Bone marrow (tissue), 2 donors: ENCODE data around the gene IQCH.

ENCODE experiments used
- DNase-seq, 2 donors: peaks; one replicate each; lab custom pipeline; 2025; lab: John Stamatoyannopoulos, UW

The IQCH gene

DNA sequence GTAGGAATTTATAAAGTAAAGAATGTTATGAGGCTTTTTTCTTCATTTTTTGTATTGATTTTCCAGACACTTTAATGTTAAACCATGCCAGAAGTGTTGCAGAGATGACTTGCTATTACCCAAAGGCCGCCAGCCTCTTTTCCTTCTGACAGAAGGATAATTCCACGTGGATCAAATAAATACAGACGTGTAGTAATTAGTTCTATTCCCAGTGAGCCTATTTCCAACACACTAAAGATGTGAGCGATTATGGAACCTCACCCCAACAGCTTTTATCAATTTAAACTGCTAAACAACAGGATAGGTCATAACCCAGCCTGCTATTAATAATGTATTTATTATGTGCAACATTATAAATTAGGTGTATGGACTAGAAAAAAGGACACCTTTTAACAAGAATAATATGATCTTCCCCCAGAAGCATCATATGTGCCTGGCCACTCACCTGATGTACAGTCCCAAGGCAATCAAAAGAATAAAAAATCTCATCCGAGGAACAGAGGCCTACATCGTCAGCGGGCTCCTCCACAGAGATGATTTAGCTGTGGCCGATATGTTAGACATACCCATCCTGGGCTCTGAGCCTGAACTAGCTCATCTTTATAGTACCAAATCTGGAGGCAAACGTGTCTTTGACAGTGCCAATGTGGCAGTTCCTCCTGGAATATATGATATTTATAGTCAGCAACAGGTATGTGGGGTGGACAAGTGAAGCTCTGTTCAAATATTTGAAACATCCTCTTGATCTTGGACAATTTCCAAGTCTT is 140.5 kb downstream of the IQCH start:
- DNase-seq = no peak

GRCh38 chr15:67396114-67396513 is 141.5 kb downstream of the IQCH start:
- DNase-seq = no peak

GRCh38 chr15:67397139-67397538 is 142.6 kb downstream of the IQCH start:
- DNase-seq = no peak

- DNase-seq = no peak
Measured at GRCh38 chr15:67399925-67400324, 145.3 kb downstream of the IQCH start.

- no peak for DNase-seq
Measured at GRCh38 chr15:67400890-67401289, 146.3 kb downstream of the IQCH start.

DNA sequence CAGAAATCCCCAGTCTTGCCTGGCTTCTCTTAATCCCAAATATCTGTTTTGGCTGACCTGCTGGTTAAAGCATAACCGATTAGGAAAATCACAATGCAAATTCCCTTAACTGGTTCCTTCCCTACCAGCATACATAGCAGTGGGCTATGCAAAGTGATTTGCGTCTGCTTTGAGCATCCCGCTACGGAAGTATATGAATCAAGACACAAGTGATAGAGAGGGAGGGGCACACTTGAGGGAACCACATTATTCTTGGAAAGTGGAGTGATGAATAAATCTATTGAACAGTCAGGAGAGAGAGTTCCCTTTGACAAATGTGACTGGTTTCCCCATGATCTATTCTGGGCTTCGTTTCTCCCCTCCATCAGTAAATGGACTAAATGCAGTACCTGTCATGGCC is 146.8 kb downstream of the IQCH start:
- DNase-seq = no peak

GRCh38 chr15:67403428-67404154 is 149.0 kb downstream of the IQCH start:
- DNase-seq = no peak

DNA sequence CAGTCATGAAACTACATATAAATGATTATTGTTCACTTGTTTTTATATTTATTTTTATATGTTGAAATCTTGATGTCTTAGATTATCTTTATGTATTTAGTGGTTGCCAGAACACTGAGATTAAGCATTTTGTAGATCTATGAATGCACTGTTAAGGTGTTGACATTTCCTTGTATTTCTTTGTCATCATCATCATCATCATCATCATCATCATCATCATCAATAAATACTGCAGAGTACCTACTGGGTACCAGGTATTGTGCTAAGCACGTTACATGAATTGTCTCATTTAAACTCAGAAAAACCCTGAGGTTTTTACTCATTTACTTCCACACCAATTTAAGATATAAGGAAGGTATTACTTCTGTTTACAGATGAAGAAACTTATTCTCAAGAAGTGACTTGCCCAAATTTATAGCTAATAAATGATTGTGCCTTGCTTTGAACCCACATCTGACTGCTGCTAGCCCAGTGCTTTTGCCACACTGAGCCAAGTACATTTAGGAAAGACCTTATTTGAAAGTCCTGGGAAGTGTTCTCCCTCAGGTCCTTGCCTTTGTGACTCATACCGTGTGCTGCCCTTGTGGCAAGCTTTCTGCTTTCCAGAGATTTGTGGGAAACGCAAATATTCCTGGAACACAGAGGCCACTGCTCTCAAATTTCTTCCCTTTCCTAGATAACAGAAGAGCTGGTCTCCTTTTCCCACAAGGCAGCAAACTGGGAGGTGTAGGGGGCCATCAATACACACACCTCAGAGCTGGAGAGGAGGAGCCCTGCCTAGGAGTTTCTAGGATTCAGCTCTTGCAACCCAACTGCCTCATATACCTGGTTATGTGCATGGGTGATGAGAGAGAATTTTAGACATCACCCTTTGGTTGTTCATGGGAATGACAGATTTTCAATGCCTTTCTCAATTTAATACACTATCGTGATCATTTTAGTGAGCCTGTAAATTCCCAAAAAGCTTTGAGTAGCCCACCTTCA is 150.9 kb downstream of the IQCH start:
- no peak for DNase-seq

DNA sequence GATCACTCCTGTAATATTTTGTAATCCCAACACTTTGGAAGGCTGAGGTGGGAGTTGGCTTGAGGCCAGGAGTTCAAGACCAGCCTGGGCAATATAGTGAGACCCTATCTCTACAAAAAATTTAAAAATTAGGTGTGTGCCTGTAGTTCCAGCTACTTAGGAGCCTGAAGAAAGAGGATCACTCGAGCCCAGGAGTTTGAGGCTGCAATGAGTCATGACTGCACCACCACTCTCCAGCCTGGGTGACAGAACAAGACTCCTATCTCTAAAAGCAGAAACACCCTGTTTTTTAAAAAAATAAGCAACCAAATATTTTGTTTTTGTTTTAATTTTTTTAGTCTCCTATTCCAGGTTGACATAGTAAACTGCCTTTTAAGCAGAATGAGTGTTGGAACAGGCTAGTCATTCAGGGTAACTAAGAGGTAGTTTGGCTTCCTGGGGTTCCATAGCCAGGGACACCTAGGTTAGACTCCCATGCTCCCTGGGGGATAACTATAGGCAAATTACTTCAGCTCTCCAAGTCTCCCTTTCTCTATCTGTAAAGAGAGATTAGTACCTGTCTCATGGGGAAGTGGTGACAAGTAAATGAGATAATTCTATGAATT is 151.8 kb downstream of the IQCH start:
- no peak for DNase-seq

GRCh38 chr15:67407786-67408185 is 153.2 kb downstream of the IQCH start:
- DNase-seq = no peak

DNA sequence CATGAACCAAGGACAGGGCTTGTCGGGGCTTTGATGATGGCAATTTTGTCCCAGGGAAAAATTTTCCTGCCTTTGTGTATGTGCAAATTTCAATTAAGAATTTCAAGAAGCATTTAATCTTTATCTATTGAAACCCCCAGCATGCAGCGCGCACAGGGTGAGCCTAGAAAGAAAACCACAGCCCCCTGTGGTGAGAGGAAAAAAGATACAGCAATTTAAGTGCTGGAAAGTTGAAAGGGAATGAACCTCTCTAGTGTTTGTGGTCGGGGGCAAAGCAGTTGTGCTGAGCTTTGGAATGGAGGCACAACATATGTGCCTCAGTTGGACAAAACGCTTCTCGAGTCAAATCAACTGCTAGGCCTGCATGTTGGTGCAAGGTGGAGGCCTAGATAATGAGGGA is 154.6 kb downstream of the IQCH start:
- no peak for DNase-seq

DNA sequence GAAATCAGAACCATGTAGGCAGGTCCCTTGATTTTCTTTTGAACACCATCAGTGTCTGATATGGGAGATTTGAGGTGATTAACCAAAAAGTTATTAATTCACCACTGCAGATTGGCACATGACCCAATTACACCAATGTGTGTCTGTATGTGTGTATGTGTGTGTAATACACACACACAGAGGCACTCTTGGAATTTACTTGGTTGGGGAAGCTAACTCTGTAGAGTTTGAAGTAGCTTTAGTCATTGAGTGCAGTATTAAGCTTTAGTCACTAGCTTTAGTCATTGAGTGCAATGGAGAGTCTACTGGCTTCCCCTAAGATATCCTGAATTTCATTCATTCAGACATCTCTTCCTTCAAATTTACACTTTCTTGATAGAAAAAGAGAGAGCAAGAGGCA is 156.9 kb downstream of the IQCH start:
- no peak for DNase-seq

DNA sequence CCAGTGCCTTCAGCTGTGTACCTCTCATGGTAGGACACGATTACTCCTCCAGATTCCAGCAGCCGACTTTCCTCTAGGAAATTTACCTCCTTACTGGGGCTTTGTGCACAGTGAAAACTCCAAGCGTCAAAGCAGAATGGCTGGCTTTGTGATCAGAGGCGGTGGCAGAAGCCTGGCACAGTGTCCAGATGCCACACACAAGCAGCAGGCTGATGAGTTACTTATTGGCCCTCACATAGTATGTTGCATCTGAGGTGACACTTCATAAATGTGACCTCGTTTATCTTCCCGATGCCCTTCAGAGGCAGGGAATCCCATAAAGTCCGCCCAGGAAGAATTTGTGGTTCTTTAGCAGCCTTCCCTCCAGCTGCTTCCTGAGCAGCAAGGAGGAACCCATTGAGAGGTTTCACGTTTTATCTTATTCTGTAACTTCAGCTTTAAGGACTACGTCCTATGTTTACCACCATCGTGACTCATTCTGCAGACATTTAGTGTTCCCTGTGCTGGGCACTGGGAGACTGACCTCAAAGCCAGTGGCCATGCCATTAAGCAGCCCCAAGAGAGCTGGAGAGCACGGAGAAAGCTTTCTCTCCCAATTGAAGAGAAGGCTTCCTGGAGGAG is 159.3 kb downstream of the IQCH start:
- peak in 1 of 2 donors; percentile 39 for DNase-seq

DNA sequence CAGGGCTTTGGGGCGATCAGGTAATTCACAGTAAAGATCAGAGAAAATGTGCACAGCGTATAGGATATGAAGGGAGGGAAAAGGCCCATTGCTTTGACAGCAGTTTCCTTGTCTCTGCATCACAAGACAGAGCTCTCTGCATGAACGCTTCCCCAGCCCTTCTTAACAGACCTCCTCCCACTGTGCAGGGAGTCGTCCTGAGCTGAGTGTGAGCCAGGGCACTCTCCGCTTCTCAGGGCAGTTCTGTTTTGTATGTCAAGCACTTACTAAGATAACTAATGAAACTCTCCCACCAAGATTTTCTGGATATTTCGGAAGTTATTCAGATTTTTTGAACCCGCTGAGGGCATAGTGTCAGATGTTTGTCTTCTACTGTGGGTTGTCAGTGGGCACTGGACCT is 160.6 kb downstream of the IQCH start:
- no peak for DNase-seq

DNA sequence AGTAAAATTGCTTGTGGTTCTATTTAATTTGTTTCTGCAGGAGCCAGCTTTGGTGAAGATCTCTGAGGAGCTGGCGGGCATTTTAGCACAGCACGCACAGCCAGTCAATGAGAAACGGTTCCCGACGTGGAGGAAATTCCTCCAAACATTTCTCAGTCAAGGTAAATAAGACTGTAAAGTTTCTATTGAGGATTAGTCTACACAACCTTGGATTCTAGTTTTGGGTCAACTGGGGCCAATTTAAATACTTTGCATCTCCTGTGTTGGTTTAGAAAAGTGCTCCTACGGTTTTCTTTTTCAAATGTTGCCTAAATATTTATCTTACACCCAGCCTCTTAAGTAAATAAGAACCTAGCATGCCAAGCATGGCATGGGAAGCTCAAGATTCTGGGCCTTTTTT is 162.3 kb downstream of the IQCH start:
- DNase-seq = no peak

- no peak for DNase-seq
Measured at GRCh38 chr15:67419705-67420104, 165.1 kb downstream of the IQCH start.

DNA sequence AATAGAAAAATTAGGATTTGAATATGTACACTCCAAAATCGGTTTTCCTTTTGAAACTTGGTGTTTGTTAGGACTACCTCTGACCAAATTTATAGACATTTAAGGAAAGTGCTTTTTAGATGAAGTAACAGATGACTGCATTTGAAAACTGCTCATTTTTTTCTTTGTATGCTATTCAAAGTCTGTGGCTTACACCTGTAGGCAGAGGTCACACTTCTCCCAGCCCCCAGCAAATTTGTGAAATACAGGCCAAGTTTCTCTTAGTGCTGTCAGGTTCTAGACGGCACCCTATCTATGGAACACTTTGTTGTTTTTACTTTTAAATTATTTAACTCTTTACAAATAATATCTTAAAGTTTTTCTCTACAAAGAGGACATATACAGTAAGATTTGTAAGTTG is 165.6 kb downstream of the IQCH start:
- no peak for DNase-seq

GRCh38 chr15:67421105-67421504 is 166.5 kb downstream of the IQCH start:
- no peak for DNase-seq

- no peak for DNase-seq
Measured at GRCh38 chr15:67422296-67422695, 167.7 kb downstream of the IQCH start.

GRCh38 chr15:67433495-67434099 is 179.0 kb downstream of the IQCH start:
- peak in 1 of 2 donors; percentile 37 for DNase-seq
